ENCODE data around the gene SSH3. TPM values are rescaled to one million over a fixed set of nuclear protein-coding genes. Genes with fewer than 3 reads are reported as not detected.

The SSH3 gene
- polyA plus RNA-seq, 1 donor from 2014 or later, result 0.89 TPM

- Histone ChIP-seq H2AFZ (ENCODE audit: low read depth, low read length) (no peak overlapping the region), H3K4me3 (ENCODE audit: low read length) (no peak overlapping the region), H3K27ac (ENCODE audit: low read length) (no peak overlapping the region), H3K9me3 (ENCODE audit: low read length) (no peaks in the 10 kb centered on the region), H3K9me2 (ENCODE audit: insufficient read depth, low read length) (no peaks in the 10 kb centered on the region), H3K9ac (ENCODE audit: low read length) (no peak overlapping the region), H3K4me2 (ENCODE audit: low read length) (no peak overlapping the region), H4K20me1 (ENCODE audit: insufficient read depth) (no peaks in the 10 kb centered on the region), H3K36me3 (ENCODE audit: insufficient read depth, low read length) (no peaks in the 10 kb centered on the region), H3K27me3 (ENCODE audit: insufficient read depth, low read depth, low read length) (no peaks in the 10 kb centered on the region), H3K79me2 (replicated peaks; ENCODE audit: insufficient read depth, low read length) (peaks cover 21% of the 10 kb centered on the region), H3F3A (ENCODE audit: insufficient read depth, low read length, poor library complexity, severe bottlenecking) (no peaks in the 10 kb centered on the region)
- no peak for TF ChIP-seq EZH2 (IDR thresholded peaks at IDR 0.05; ENCODE audit: borderline replicate concordance, insufficient read depth, low read length, poor library complexity, severe bottlenecking)
- TF ChIP-seq CTCF (IDR thresholded peaks at IDR 0.05; ENCODE audit: poor library complexity, severe bottlenecking), result no peak
- no peak for TF ChIP-seq POLR2AphosphoS5 (IDR thresholded peaks at IDR 0.05)
- TF ChIP-seq EP300 (conservative IDR thresholded peaks at IDR 0.05; ENCODE audit: poor library complexity, severe bottlenecking), result no peak
- TF ChIP-seq SMC3 (conservative IDR thresholded peaks at IDR 0.05; ENCODE audit: poor library complexity), result no peak
- TF ChIP-seq RAD21 (conservative IDR thresholded peaks at IDR 0.05), result no peak
- no peak for TF ChIP-seq REST (IDR thresholded peaks at IDR 0.05; ENCODE audit: borderline replicate concordance)
- no peak for TF ChIP-seq TAF1 (IDR thresholded peaks at IDR 0.05; ENCODE audit: low read depth)
- no peak for TF ChIP-seq MXI1 (conservative IDR thresholded peaks at IDR 0.05; ENCODE audit: poor library complexity, severe bottlenecking)
Observed at GRCh38 chr11:67277231-67277961, 25.9 kb upstream of the SSH3 start.

- no peak overlapping the region for H3K4me3 ChIP-seq (ENCODE audit: low read length)
- no peaks in the 10 kb centered on the region for H3K27me3 ChIP-seq (ENCODE audit: insufficient read depth, low read depth, low read length)
- no peaks in the 10 kb centered on the region for H3K9me2 ChIP-seq (ENCODE audit: insufficient read depth, low read length)
- TF ChIP-seq SMC3 (conservative IDR thresholded peaks at IDR 0.05; ENCODE audit: poor library complexity), result no peak
- TF ChIP-seq CTCF (IDR thresholded peaks at IDR 0.05; ENCODE audit: poor library complexity, severe bottlenecking), result no peak
- TF ChIP-seq MXI1 (conservative IDR thresholded peaks at IDR 0.05; ENCODE audit: poor library complexity, severe bottlenecking), result no peak
- no peak for TF ChIP-seq EZH2 (IDR thresholded peaks at IDR 0.05; ENCODE audit: borderline replicate concordance, insufficient read depth, low read length, poor library complexity, severe bottlenecking)
- TF ChIP-seq REST (IDR thresholded peaks at IDR 0.05; ENCODE audit: borderline replicate concordance), result no peak
- no peak for TF ChIP-seq EP300 (conservative IDR thresholded peaks at IDR 0.05; ENCODE audit: poor library complexity, severe bottlenecking)
- TF ChIP-seq RAD21 (conservative IDR thresholded peaks at IDR 0.05), result no peak
- TF ChIP-seq TAF1 (IDR thresholded peaks at IDR 0.05; ENCODE audit: low read depth), result no peak
- TF ChIP-seq POLR2AphosphoS5 (IDR thresholded peaks at IDR 0.05), result no peak
- H3K9ac ChIP-seq (ENCODE audit: low read length), result no peak overlapping the region
- no peak overlapping the region for H3K27ac ChIP-seq (ENCODE audit: low read length)
- H3K4me2 ChIP-seq (ENCODE audit: low read length), result no peak overlapping the region
- no peaks in the 10 kb centered on the region for H3K9me3 ChIP-seq (ENCODE audit: low read length)
- H2AFZ ChIP-seq (ENCODE audit: low read depth, low read length), result no peak overlapping the region
- H3K79me2 ChIP-seq (replicated peaks; ENCODE audit: insufficient read depth, low read length), result peaks cover 14% of the 10 kb centered on the region
- no peaks in the 10 kb centered on the region for H3K36me3 ChIP-seq (ENCODE audit: insufficient read depth, low read length)
- H3F3A ChIP-seq (ENCODE audit: insufficient read depth, low read length, poor library complexity, severe bottlenecking), result no peaks in the 10 kb centered on the region
- H4K20me1 ChIP-seq (ENCODE audit: insufficient read depth), result no peaks in the 10 kb centered on the region
Observed at GRCh38 chr11:67278135-67278938, 25.0 kb upstream of the SSH3 start.

Measured in neural cell (in vitro differentiated cells).